HG03558 (cell line): ENCODE measurements around the gene MAT2A.
"Not testable (repeated sequence)": the region's sequence is repeated elsewhere in the genome, so short reads cannot be mapped to it uniquely, and the experiment has no call there.

Source experiments
- ATAC-seq: cut with Tn5 transposase; IDR thresholded peaks from one replicate; pipeline ENCODE4 v1.9.1; 2021; ENCODE audit warnings: moderate number of reproducible peaks; ENCODE audit not compliant: unreplicated experiment; ENCODE audit errors: extremely low read depth

The MAT2A gene

GRCh38 chr2:85577386-85578242 lies 38.6 kb downstream of the MAT2A start, which contains the start of gene VAMP8:
VAMP8 (plus strand) TSS chr2:85577586; CDS start chr2:85577647, 61 bp downstream.
- ATAC-seq = no peak

DNA sequence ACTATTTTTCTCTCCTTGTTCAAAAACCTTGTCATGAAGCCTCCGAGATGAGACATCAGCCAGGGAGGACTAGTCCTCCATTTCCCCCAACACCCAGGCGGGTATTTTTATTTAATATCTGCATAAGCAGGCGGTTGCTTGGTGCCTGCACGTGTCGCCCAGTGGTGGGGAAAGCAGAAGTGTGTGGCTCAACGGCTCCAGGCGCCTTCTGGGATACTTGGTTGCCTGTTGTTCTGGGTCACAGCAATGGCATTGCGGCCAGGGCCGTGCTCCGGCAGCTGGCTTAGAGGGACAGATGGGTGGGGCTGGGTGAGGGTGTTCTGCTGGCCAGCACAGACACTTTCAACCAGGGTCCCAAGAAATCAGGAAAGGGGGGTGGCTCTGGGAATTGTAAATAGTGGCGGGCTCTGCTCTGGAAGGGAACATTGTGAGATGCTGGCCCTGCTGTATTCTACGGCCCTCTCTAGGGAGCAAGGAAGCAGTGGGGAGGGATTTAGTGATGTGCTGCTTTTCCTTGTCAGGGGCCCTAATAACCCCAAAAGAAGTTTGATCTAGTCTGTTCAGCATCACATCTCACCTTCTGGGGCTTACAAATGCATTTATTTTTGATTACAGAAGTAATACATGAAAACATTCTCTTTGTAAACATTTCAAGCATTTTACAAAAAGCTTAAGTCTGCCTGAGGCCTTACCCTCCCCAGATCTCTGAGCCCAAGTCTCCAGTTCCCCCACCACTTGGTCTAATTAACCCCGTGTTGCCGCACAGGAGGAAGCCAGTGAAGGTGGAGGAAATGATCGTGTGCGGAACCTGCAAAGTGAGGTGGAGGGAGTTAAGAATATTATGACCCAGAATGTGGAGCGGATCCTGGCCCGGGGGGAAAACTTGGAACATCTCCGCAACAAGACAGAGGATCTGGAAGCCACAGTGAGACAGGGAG lies 39.5 kb downstream of the MAT2A start:
- no peak for ATAC-seq

DNA sequence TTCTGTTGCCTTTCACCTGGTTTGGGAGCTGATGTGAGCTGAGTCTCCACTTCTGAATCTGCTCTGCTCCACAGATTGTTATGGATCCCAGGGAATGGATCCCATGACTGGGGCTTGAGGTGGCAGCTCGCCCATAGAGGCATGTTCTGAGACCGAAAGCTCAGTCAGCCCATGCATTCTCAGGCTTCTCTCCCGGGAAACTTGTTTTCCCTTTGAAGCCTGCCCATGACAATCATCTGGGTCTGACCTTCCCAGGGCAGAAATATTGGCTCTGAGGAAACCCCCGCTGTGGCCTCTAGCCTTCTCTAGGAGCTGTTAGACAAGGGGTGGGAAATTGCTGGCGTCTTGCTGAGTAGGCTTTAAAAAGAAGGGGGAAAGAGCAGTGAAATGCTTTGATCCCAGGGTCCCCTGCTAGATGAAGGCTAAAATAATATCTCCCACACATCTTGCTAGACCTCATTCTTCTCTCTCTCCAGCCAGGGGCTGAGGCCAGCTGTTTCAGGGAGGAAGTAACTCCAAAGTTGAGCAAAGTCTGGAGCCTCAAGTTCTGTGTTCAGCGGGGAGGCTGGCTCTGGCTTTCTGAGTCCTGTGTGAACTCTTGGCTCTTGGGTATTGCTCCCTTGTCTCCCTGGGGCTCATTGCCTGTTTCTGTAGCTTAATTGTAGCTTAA lies 40.4 kb downstream of the MAT2A start:
- ATAC-seq = no peak

DNA sequence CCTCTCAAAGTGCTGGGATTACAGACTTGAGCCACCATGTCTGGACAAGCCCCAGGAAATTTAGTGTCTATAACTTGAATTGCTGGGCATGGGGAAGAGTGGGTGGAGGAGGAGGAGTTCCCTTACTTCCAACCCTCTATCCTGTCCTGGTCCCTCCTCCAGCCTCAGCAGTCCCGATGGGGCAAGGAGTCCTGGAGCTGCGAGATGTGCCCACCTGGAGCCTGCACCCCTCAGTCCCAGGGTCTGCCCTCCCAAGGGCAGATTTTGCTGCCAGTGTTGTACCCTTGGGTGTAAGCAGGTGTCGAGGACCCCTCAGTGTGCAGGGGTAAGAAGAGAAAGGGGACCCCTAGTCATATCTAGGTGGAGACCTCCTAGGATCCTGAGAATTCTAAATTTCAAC lies 41.2 kb downstream of the MAT2A start:
- no peak for ATAC-seq

DNA sequence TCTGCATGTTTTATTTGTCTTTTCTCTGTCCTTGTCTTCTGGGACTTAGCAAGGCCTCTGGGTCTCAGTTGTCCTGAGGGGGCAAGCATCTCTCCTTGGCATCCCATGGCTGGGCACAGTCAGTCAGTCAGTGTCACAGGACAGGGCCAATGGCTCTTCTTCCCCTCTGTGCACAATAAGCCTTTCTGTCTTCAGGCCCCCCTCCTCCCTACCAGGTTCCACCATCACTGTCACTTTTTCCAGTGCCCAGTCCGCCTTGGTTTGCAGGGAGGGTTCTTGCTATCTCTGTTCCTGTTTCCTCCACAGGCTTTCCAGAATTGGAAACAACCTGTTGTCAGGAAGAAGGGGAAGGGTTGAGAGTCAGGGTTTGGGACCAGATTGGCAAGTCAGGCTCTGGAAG lies 43.5 kb downstream of the MAT2A start:
- no peak for ATAC-seq

- no peak for ATAC-seq
Observed at GRCh38 chr2:85583667-85584353, 44.8 kb downstream of the MAT2A start.

DNA sequence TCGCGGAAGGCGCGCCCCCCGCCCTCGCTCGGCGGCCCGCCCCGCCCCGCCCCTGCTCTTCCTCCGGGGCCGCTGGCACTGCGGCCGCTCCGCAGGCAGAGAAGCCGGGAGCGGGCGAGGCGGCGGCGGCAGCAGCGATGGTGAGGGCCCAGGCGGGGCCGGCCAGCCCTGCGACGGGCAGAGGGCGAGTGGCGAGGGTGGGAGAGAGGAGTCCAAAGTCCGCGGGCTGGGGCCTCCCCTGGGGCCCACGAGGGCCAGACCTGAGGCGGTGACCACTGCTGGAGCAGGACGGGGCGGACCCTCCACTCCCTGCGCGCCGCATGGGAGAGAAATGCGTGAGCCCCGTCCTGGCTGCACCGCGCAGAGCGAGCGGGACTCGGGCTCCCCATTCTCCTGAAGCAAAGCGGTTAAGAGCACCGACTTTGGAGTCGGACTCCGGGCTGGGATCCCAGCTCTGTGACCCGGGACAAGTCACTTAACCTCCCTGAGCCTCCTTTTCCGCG lies 45.4 kb downstream of the MAT2A start, which contains the start of gene VAMP5:
TSS of gene VAMP5 (plus strand) at position 78 of the 503 bp plus-strand sequence. CDS start at position 138, 60 bp downstream.
- ATAC-seq = peak; percentile 44

- no peak for ATAC-seq
Observed at GRCh38 chr2:85584857-85585780, 46.2 kb downstream of the MAT2A start.

- no peak for ATAC-seq
Observed at GRCh38 chr2:85585781-85586105, 46.8 kb downstream of the MAT2A start.

- no peak for ATAC-seq
Observed at GRCh38 chr2:85588236-85588635, 49.3 kb downstream of the MAT2A start.

GRCh38 chr2:85588645-85589044 lies 49.7 kb downstream of the MAT2A start:
- ATAC-seq = no peak

- no peak for ATAC-seq
Observed at GRCh38 chr2:85589181-85589580, 50.2 kb downstream of the MAT2A start.

- ATAC-seq = no peak
Observed at GRCh38 chr2:85589982-85590791, 51.2 kb downstream of the MAT2A start.

DNA sequence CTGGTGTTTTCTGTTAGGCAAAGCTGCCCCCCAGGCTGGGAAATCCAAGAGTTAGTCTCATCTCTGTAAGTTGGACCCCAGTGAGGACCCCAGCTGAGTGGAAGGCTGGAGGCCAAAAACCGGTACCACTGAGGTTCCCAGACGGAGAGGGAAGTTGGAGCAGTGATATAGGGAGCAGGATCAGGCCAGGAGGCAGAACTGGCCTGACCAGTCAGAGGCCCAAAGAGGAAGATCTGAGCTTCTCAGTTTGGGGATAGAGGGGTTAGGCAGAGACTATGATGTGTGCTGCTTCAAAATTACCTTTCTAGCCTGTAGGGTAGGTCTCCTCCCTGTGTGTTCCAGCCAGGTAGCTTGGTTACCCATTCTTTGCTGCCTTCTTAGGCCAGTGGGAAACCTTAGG lies 52.0 kb downstream of the MAT2A start:
- no peak for ATAC-seq

GRCh38 chr2:85591563-85591962 lies 52.6 kb downstream of the MAT2A start:
- ATAC-seq = no peak

GRCh38 chr2:85592299-85592698 lies 53.3 kb downstream of the MAT2A start:
- ATAC-seq = not testable (repeated sequence)

DNA sequence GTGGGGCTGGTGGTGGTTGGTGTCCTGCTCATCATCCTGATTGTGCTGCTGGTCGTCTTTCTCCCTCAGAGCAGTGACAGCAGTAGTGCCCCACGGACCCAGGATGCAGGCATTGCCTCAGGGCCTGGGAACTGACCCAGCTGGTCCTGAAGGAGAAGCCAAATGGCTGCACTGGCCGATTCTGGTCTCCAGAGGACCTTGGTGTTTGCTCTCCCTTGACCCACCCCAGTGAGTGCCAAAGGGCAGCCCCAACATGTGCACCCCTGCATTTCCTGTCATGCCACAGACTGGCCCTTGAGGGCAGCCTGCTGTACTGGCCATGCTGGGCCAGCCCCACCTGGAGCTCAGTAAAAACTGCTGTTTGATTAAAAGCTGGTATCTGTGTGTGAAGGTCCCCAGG lies 54.1 kb downstream of the MAT2A start:
- ATAC-seq = no peak
